K562 (cell line): Measurements from ENCODE around the gene TRPM4. TPM values are rescaled to one million over a fixed set of nuclear protein-coding genes. Genes with fewer than 3 reads are reported as not detected.

Source experiments
- CTBP1 ChIP-seq: fragments of 450-650 bp; IDR thresholded peaks from 2 replicates; pipeline ENCODE4 v1.6.1; 2016; ENCODE audit warnings: borderline replicate concordance
- FOXM1 ChIP-seq, 2 experiments: fragments of 450-650 bp in 1 of 2; sonication (generic) in 1 of 2; formaldehyde crosslinking in 1 of 2; IDR thresholded peaks; 2 replicates each; pipeline versions ENCODE4 v1.6.1 to v1.9.0; 2017 to 2022; ENCODE audit warnings: low read depth in 2 of 2, mild to moderate bottlenecking in 2 of 2, missing genetic modification reagents in 1 of 2, moderate library complexity in 1 of 2
- GABPB1 ChIP-seq: sonication (generic); formaldehyde crosslinking; IDR thresholded peaks from 2 replicates; pipeline ENCODE4 v1.8.0; 2022; ENCODE audit warnings: mild to moderate bottlenecking, missing genetic modification reagents
- HDAC6 ChIP-seq: IDR thresholded peaks from 2 replicates; pipeline ENCODE4 v1.6.1; 2012; ENCODE audit warnings: low read depth, mild to moderate bottlenecking, control low read depth, inconsistent platforms, low read length, moderate library complexity
- JUND ChIP-seq, 2 experiments: IDR thresholded peaks; 2 replicates in 1 of 2; 3 replicates in 1 of 2; pipeline ENCODE4 v1.6.1; 2011; ENCODE audit warnings: borderline replicate concordance in 2 of 2, low read depth in 2 of 2, low read length in 2 of 2, improper control_type of control experiment in 1 of 2, missing biosample characterization in 1 of 2, missing genetic modification characterization in 1 of 2, missing genetic modification reagents in 1 of 2
- KDM1A ChIP-seq, 2 experiments: fragments of 450-650 bp; IDR thresholded peaks; 2 replicates each; pipeline ENCODE4 v1.6.1; 2016; ENCODE audit warnings: mild to moderate bottlenecking in 2 of 2
- MCM7 ChIP-seq, 2 experiments: fragments of 450-650 bp; IDR thresholded peaks; 2 replicates each; pipeline ENCODE4 v1.6.1; 2016 to 2018
- MNT ChIP-seq, 2 experiments: fragments of 450-650 bp; conservative IDR thresholded peaks; 2 replicates each; pipeline ENCODE4 v1.6.1; 2017; ENCODE audit warnings: mild to moderate bottlenecking in 2 of 2, moderate library complexity in 2 of 2
- NFIC ChIP-seq: fragments of 450-650 bp; IDR thresholded peaks from 2 replicates; pipeline ENCODE4 v1.6.1; 2017; ENCODE audit warnings: mild to moderate bottlenecking, inconsistent platforms
- POLR2A ChIP-seq: fragments of 450-650 bp; conservative IDR thresholded peaks from 2 replicates; pipeline ENCODE4 v1.6.1; 2016
- POLR2H ChIP-seq: IDR thresholded peaks from 2 replicates; pipeline ENCODE4 v1.6.1; 2016; ENCODE audit warnings: missing genetic modification characterization, low read depth, mild to moderate bottlenecking, control low read depth, missing compliant biosample characterization, moderate library complexity
- PRMT5 ChIP-seq: sonication (generic); formaldehyde crosslinking; IDR thresholded peaks from 2 replicates; pipeline ENCODE4 v1.5.0; 2020; ENCODE audit warnings: missing genetic modification reagents
- RBBP5 ChIP-seq: fragments of 200-600 bp; sonication (generic); IDR thresholded peaks from 2 replicates; pipeline ENCODE4 v1.6.1; 2012; ENCODE audit warnings: borderline replicate concordance, mild to moderate bottlenecking, low read length, control low read depth, inconsistent platforms; ENCODE audit not compliant: insufficient read depth, poor library complexity, severe bottlenecking
- SAFB ChIP-seq: fragments of 200-400 bp; formaldehyde crosslinking; IDR thresholded peaks from 2 replicates; pipeline ENCODE4 v1.6.1; 2017; ENCODE audit warnings: low read depth, low read length, borderline replicate concordance
- ZEB2 ChIP-seq: fragments of 450-650 bp; IDR thresholded peaks from 2 replicates; pipeline ENCODE4 v1.6.1; 2016
- ZNF584 ChIP-seq: fragments of 200-800 bp; sonication (Bioruptor generic); IDR thresholded peaks from 2 replicates; pipeline ENCODE4 v1.6.1; 2016; ENCODE audit warnings: low read depth, mild to moderate bottlenecking, missing genetic modification characterization, missing compliant biosample characterization
- polyA plus RNA-seq, 8 experiments: library from polyadenylated mRNA; depleted of rRNA in 4 of 8; stranded (reverse) in 5 of 8; unstranded in 3 of 8; fragments of >200 nt; fragmentation: Nextera tagmentation in 2 of 8; fragmentation: Illumina TruSeq in 1 of 8; extraction: Ambion mirVana in 2 of 8; extraction: Trizol in 1 of 8; gene quantifications; 2 replicates each; pipeline versions ENCODE4 v1.2.1 to v1.2.3, GENCODE V29; 2011 to 2014; ENCODE audit warnings: inconsistent platforms in 1 of 8, missing spikeins in 1 of 8
- total RNA-seq, 7 experiments: library from RNA; depleted of rRNA in 6 of 7; stranded (reverse); fragments of >200 nt in 6 of 7; fragmentation: Illumina TruSeq in 2 of 7; extraction: Trizol in 2 of 7; gene quantifications; 2 replicates each; pipeline versions ENCODE4 v1.2.1 to v1.2.3, GENCODE V29; 2011 to 2021; ENCODE audit warnings: low replicate concordance in 1 of 7
- TF ChIP-seq, protein P1 (sequence below), 2 experiments: fragments of 450-650 bp; formaldehyde crosslinking in 1 of 2; IDR thresholded peaks; 2 replicates each; pipeline versions ENCODE4 v1.4.0 to v1.6.1; 2014 to 2020; ENCODE audit warnings: mild to moderate bottlenecking in 2 of 2, borderline replicate concordance in 1 of 2, low read depth in 1 of 2

Gene TRPM4
- total and polyA plus RNA-seq, 9 of the 15 experiments (the other 6 are each of a cell fraction or from before 2014, with no cell fraction given), result 6.5 to 45.4 (median 15.2) TPM

DNA sequence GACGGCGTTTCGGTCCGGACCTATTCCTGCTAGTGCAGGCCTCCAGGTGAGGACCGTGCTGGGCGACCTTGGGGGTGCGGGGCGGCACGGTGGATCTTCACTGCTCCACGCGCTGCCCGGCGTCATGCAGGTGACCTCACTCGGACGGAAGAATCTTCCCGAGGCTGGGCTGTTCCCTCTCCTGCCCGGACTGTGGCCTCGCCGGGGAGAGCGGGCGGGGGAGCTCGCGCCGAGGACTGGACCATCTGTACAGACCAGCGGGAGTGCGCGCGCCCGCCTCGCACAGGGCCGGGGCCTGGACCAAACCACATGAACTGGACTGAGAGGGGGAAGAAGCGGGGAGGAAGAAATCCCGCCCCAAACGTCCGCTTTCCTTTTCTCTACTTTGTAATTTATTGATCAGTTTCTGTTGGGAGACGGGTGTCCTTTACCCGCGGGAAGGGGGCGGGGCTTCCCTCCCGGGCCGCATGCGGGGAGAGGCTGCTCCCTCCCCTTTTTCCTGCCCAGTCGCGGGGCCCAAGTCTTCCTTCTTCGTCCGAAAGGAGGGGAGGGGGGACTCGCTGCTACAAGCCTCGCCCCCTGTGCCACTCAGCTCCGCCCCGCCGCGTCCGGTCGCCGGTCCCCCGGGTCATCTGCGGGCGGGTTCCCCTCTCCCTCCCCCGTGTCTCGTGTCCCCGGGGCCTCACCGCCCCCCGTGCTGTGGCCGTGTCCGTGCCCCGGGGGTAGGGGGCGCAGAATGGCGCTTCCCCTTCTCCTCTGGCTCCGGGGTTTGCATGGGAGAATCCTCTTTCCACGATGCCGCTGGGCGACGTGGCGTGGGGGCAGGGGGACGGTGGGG is 7.3 kb upstream of the TRPM4 start (continued):
- TF ChIP-seq MNT (conservative IDR thresholded peaks at IDR 0.05) (peak; percentile 71 to 85), FOXM1 (IDR thresholded peaks at IDR 0.05; ENCODE audit: low read depth) (peak; percentile 90), FOXM1 (CRISPR knock-in tag; IDR thresholded peaks at IDR 0.05; ENCODE audit: low read depth) (no peak), KDM1A (IDR thresholded peaks at IDR 0.05) (no peak), ZNF584 (CRISPR knock-in tag) (no peak), PRMT5 (CRISPR knock-in tag) (no peak), CTBP1 (peak; percentile 20; the same call in 1 of the 2 replicates), POLR2H (tag) (peak; percentile 47), JUND (IDR thresholded peaks at IDR 0.05; ENCODE audit: borderline replicate concordance, low read depth, low read length) (peak; percentile 90), JUND (tag; IDR thresholded peaks at IDR 0.05; ENCODE audit: borderline replicate concordance, low read depth, low read length) (no peak; the same call in 2 of the 3 replicates), SAFB (peak; percentile 67; the same call in 1 of the 2 replicates), NFIC (0 out of 2 replicates have a peak, but pooled peaks have one; percentile 24), HDAC6 (no peak), GABPB1 (CRISPR knock-in tag) (peak; percentile 76; the same call in 1 of the 2 replicates), MCM7 (IDR thresholded peaks at IDR 0.05) (no peak), POLR2A (peak; percentile 78), RBBP5 (peak; percentile 36), ZEB2 (no peak)
- TF ChIP-seq, protein P1, sequence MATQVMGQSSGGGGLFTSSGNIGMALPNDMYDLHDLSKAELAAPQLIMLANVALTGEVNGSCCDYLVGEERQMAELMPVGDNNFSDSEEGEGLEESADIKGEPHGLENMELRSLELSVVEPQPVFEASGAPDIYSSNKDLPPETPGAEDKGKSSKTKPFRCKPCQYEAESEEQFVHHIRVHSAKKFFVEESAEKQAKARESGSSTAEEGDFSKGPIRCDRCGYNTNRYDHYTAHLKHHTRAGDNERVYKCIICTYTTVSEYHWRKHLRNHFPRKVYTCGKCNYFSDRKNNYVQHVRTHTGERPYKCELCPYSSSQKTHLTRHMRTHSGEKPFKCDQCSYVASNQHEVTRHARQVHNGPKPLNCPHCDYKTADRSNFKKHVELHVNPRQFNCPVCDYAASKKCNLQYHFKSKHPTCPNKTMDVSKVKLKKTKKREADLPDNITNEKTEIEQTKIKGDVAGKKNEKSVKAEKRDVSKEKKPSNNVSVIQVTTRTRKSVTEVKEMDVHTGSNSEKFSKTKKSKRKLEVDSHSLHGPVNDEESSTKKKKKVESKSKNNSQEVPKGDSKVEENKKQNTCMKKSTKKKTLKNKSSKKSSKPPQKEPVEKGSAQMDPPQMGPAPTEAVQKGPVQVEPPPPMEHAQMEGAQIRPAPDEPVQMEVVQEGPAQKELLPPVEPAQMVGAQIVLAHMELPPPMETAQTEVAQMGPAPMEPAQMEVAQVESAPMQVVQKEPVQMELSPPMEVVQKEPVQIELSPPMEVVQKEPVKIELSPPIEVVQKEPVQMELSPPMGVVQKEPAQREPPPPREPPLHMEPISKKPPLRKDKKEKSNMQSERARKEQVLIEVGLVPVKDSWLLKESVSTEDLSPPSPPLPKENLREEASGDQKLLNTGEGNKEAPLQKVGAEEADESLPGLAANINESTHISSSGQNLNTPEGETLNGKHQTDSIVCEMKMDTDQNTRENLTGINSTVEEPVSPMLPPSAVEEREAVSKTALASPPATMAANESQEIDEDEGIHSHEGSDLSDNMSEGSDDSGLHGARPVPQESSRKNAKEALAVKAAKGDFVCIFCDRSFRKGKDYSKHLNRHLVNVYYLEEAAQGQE (IDR thresholded peaks at IDR 0.05; ENCODE audit: borderline replicate concordance), result peak; percentile 4; the same call in 1 of the 2 replicates
- TF ChIP-seq, protein P1 (CRISPR knock-in tag; IDR thresholded peaks at IDR 0.05; ENCODE audit: low read depth), result no peak
